Neural cell (in vitro differentiated cells): ENCODE measurements around the gene ITPRID2.

Experiments
- EP300 ChIP-seq: fragments of 450-650 bp; conservative IDR thresholded peaks from 2 replicates; pipeline ENCODE4 v1.6.1; 2014; ENCODE audit warnings: antibody characterized with exemption, mild to moderate bottlenecking, moderate library complexity; ENCODE audit not compliant: poor library complexity, severe bottlenecking
- MXI1 ChIP-seq: fragments of 450-650 bp; conservative IDR thresholded peaks from 2 replicates; pipeline ENCODE4 v1.6.1; 2014; ENCODE audit warnings: antibody characterized with exemption, mild to moderate bottlenecking; ENCODE audit not compliant: poor library complexity, severe bottlenecking
- POLR2AphosphoS5 ChIP-seq: IDR thresholded peaks from 2 replicates; pipeline ENCODE4 v1.6.1; 2012
- RAD21 ChIP-seq: fragments of 450-650 bp; conservative IDR thresholded peaks from 2 replicates; pipeline ENCODE4 v1.6.1; 2014; ENCODE audit warnings: antibody characterized with exemption, mild to moderate bottlenecking, moderate library complexity
- TAF1 ChIP-seq: IDR thresholded peaks from 2 replicates; pipeline ENCODE4 v1.6.1; 2012; ENCODE audit warnings: low read depth
- TF ChIP-seq, protein P1 (sequence below): fragments of 450-650 bp; IDR thresholded peaks from 2 replicates; pipeline ENCODE4 v1.5.1; 2014; ENCODE audit warnings: antibody characterized with exemption, mild to moderate bottlenecking, moderate library complexity; ENCODE audit not compliant: poor library complexity, severe bottlenecking
- TF ChIP-seq, protein P2 (sequence below): IDR thresholded peaks from 2 replicates; pipeline ENCODE4 v1.6.1; 2012; ENCODE audit warnings: borderline replicate concordance

DNA sequence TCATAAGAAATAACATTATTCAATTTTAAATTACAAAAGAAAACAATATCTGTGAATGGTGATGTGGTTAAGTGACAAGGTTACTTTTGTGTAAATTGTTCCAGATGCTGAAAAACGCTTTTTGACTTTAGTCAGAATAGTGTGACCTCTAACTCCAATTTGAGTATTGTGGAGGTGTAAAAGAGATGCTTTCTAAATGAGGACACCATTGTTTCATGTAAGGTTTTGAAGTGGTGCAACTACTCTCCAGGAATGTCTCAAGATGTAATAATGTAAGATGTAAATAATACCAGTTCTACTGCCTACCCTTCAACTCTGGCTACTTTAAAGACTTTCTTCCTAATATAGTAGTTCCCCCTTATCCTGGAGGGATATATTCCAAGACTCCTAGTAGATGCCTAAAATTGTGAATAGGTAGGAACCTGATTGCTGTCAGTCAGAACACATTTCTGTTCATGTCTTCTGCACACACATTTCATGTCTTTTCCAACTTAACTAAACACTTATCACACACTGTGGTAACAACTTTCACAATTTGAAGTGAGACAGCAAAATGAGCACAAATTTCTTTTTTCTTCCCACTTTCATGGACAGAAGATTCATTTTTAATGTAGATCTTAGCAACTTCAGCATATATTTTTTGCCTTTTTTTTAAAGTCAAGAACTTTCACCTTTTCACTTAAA is 55.1 kb downstream of the ITPRID2 start:
- TF ChIP-seq, protein P1, sequence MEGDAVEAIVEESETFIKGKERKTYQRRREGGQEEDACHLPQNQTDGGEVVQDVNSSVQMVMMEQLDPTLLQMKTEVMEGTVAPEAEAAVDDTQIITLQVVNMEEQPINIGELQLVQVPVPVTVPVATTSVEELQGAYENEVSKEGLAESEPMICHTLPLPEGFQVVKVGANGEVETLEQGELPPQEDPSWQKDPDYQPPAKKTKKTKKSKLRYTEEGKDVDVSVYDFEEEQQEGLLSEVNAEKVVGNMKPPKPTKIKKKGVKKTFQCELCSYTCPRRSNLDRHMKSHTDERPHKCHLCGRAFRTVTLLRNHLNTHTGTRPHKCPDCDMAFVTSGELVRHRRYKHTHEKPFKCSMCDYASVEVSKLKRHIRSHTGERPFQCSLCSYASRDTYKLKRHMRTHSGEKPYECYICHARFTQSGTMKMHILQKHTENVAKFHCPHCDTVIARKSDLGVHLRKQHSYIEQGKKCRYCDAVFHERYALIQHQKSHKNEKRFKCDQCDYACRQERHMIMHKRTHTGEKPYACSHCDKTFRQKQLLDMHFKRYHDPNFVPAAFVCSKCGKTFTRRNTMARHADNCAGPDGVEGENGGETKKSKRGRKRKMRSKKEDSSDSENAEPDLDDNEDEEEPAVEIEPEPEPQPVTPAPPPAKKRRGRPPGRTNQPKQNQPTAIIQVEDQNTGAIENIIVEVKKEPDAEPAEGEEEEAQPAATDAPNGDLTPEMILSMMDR, result no peak
- TF ChIP-seq, protein P2, sequence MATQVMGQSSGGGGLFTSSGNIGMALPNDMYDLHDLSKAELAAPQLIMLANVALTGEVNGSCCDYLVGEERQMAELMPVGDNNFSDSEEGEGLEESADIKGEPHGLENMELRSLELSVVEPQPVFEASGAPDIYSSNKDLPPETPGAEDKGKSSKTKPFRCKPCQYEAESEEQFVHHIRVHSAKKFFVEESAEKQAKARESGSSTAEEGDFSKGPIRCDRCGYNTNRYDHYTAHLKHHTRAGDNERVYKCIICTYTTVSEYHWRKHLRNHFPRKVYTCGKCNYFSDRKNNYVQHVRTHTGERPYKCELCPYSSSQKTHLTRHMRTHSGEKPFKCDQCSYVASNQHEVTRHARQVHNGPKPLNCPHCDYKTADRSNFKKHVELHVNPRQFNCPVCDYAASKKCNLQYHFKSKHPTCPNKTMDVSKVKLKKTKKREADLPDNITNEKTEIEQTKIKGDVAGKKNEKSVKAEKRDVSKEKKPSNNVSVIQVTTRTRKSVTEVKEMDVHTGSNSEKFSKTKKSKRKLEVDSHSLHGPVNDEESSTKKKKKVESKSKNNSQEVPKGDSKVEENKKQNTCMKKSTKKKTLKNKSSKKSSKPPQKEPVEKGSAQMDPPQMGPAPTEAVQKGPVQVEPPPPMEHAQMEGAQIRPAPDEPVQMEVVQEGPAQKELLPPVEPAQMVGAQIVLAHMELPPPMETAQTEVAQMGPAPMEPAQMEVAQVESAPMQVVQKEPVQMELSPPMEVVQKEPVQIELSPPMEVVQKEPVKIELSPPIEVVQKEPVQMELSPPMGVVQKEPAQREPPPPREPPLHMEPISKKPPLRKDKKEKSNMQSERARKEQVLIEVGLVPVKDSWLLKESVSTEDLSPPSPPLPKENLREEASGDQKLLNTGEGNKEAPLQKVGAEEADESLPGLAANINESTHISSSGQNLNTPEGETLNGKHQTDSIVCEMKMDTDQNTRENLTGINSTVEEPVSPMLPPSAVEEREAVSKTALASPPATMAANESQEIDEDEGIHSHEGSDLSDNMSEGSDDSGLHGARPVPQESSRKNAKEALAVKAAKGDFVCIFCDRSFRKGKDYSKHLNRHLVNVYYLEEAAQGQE, result no peak
- TF ChIP-seq TAF1 (no peak), EP300 (no peak), MXI1 (no peak), RAD21 (no peak), POLR2AphosphoS5 (no peak)
